GM19043 (cell line): ENCODE measurements around the gene OGFRL1.
"Not testable (repeated sequence)": the region's sequence is repeated elsewhere in the genome, so short reads cannot be mapped to it uniquely, and the experiment has no call there.

Experiments used
- ATAC-seq: cut with Tn5 transposase; IDR thresholded peaks from one replicate; pipeline ENCODE4 v1.9.1; 2021; ENCODE audit warnings: low read depth; ENCODE audit not compliant: unreplicated experiment

The OGFRL1 gene

DNA sequence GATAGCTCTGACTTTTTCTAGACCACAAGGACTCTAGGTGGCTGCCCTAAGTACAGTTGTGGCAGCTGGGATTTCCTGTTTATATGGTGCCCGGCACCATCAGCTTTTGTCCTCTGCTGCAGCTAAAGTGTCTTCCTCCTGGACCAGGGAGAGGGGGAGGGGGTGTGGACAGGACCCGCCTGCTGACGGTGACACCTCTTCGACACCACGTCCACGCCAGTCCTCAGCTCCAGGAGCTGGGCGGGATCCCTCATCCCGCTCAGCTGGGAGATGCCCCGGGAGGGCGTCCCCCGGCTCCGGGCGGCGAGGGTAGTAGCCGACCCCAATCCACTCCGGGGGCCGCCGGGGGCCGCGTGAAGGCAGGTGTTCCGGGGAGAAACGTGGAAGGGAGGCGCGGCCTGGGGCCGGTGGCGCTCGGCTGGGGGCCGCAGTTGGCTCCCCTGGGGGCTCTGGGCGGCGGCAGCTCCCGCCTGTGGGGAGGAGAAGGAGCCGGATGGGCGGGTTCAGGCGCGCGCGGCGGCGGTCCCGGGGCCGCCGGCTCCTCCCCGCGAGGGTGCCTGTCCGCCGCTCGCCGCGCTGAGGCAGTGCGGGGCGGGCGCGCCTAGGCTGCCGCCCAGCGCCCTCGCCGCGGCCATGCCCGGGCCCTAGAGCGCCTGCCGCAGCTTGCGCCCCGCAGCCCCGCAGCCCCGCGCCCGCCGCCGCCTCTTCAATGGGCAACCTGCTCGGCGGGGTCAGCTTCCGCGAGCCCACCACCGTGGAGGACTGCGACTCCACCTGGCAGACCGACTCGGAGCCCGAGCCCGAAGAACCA lies at the start of gene OGFRL1:
Gene OGFRL1 (plus strand): TSS at position 584 of the 811 bp plus-strand sequence. CDS start 126 bp downstream, at position 710.
- peak; percentile 78 for ATAC-seq

- no peak for ATAC-seq
Observed at GRCh38 chr6:71239694-71240093, 48.9 kb upstream of the OGFRL1 start.

GRCh38 chr6:71245265-71246049 lies 43.2 kb upstream of the OGFRL1 start:
- no peak for ATAC-seq

DNA sequence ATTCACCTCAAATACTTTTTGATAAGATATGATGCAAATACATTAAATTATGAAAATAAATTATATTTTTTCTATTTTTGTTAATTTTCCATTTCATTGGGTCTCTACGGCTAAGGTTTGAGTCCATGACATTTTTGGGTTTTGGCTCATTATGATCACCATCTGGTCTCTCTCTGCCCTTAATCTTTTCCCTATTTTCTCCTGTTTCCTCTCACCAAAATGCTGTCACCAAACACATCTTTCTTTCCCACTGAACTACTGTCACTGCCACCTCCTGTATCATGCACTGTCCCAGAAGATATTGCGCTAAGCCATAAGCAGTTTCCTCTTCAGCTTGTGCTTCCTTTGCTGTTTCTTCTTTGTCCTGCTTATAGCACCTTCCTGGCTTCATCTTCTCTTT lies 42.0 kb upstream of the OGFRL1 start:
- ATAC-seq, result no peak

GRCh38 chr6:71248306-71248765 lies 40.3 kb upstream of the OGFRL1 start:
- ATAC-seq, result peak; percentile 94

DNA sequence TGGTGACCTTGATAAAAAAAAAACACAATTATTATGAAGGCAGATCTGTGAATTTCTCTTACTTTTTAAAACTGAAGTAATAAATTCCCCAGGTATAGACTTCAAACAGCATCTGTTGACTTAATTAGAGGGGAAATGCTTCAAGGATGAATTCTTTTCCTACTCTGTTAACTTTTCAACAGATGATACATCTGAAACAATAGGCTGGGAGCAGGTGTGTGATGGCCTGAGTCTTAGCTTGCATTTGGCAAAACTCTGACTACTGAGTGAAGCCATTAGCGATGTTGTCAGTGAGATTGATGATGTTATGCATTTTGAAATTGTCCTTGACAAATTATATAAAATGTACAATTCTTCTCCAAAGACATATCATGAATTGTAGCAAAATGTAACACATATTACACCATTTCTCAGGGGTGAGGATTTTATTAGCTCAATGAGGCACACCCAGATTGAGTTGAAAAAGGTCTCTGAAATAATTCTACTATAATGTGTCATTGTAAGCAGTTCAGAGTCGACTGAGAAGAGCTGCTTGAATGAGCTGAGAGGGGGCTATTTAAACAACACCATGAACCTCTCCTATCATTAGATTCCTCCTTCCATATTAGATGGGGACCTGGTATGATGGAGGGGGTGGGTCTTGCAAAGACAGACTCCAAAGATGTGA lies 39.6 kb upstream of the OGFRL1 start:
- ATAC-seq, result no peak

DNA sequence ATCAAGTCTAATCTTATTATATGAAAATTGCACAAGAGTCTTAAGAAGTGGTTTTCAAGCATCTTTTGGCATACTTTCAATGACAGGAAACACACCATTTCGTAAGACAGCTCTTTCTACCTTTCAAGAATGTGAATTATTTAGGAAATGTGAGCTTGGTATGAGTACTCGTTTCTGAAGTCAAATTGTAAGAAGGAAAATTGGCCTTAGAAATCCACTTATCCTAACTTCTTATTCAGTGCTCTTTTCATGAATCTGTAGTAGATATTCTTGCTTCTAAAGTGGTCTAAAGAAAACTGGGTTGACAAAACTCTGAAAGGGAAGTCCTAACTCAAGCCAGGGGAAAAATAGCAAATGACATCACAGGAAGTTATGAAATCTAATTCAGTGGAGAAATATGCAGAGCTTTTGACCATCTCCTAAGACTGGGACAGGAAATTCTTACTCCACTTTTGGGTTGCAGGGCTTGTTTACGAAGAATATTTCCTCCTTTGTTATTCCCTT lies 38.5 kb upstream of the OGFRL1 start:
- no peak for ATAC-seq

GRCh38 chr6:71252410-71252809 lies 36.2 kb upstream of the OGFRL1 start:
- no peak for ATAC-seq

- ATAC-seq, result no peak
Observed at GRCh38 chr6:71252960-71253359, 35.7 kb upstream of the OGFRL1 start.

GRCh38 chr6:71254323-71254722 lies 34.3 kb upstream of the OGFRL1 start:
- ATAC-seq, result no peak

- ATAC-seq, result no peak
Observed at GRCh38 chr6:71258078-71258866, 30.3 kb upstream of the OGFRL1 start.

DNA sequence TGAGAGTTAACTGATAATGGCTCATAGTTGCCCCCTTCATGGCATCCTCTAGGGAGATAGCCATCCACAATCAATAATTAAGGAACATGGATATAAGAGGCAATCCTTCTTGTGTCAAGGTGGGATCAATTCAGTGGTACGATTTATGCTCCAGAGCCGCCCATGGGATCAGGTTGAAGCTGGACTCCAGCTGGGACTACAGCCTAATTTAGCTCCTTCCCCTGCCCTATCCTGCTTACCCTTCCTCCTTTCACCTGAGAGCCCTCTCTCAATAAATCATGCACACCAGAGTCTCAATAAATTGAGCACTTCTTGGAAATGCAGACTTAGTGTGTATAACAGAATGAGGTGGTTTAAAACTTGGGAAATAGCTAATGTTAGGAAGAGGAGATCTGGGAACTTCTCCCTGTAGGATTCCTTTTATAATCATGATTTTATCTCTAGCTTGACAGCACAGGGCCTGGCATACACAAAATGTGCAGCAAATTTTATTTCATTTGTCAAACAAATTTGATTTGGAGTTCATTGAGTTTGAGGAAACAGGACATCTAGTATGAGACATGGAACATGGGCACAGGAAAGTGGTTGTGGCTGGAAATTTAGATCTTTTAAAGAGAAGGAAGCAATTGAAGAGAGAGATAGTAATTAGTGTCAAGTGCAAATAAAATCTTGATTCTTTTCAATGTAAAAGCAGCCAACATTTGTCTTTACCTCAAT lies 28.6 kb upstream of the OGFRL1 start:
- no peak for ATAC-seq

DNA sequence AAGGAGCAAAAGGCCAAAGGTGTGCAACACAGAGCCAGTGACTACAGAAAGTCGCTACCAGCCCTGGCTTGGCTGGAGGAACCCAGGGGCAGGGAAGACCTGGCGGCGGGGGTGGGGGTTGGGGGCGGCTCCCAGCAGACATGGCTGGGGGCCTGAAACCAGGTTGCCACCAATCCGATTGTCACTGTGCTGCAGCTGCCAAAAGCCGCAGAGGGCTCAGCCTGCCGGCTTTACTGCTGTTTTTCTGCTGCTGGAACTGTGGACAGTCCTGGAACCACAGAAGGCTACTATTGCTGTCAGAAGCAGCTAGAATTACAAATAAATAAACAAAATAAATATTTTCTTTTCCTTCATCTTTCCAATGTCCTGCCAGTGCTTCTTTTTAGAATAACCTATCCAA lies 25.7 kb upstream of the OGFRL1 start:
- ATAC-seq, result no peak

DNA sequence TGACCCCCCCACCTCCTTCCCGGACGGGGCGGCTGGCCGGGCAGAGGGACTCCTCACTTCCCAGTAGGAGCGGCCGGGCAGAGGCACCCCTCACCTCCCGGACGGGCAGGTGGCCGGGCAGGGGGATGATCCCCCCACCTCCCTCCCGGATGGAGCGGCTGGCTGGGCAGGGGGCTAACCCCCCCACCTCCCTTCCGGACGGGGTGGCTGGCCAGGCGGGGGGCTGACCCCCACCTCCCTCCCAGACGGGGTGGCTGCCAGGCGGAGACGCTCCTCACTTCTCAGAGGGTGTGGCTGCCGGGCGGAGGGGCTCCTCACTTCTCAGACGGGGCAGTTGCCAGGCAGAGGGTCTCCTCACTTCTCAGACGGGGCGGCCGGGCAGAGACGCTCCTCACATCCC lies 22.2 kb upstream of the OGFRL1 start:
- not testable (repeated sequence) for ATAC-seq

GRCh38 chr6:71268735-71269437 lies 19.7 kb upstream of the OGFRL1 start:
- peak; percentile 67 for ATAC-seq

DNA sequence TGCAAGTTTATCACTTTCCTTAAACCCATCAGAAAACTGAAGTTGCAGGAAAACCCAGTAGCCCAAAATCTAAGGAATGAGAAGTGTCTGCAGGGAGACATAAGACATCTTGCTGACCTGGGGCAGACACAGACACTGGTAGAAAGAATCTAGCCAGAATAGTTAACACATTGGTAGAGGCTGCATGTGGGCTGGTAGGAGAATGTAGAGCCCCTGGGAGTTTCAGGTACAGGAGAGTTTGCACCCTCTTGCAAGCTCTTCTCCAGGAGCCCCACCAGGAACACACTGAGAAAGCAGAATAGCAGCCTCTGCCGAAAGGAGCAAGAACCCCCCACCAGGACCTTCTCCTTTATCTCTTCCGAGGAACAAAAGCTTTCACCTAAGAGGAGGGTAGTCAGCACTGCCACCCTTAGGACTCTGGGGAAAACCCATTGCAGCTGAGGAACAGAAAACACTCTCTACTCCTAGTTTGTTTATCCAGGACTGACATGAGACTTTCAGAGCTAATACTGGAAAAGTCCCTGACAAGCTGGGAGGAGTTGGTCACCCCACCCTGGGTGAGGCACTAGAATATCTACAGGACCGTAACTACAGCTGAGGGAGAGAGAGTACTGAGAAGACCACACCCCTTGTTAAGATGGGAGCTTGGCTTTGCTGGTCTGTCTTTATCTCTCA lies 10.5 kb upstream of the OGFRL1 start:
- ATAC-seq, result no peak

GRCh38 chr6:71279321-71279720 lies 9.3 kb upstream of the OGFRL1 start:
- no peak for ATAC-seq

- no peak for ATAC-seq
Observed at GRCh38 chr6:71279740-71280139, 8.9 kb upstream of the OGFRL1 start.
